GM21825 (cell line): ENCODE data around the gene APBA3.

Experiments
- ATAC-seq: cut with Tn5 transposase; IDR thresholded peaks from one replicate; pipeline ENCODE4 v1.9.1; 2021; ENCODE audit warnings: mild to moderate bottlenecking, moderate library complexity; ENCODE audit not compliant: unreplicated experiment

Gene APBA3

GRCh38 chr19:3761382-3762129 lies at the start of gene APBA3:
TSS of gene APBA3 (minus strand) at chr19:3761692. CDS start at chr19:3760264, 1,428 bp downstream.
- ATAC-seq: peak; percentile 55

GRCh38 chr19:3810708-3811355 lies 49.3 kb upstream of the APBA3 start:
- no peak for ATAC-seq

GRCh38 chr19:3809881-3810707 lies 48.6 kb upstream of the APBA3 start:
- ATAC-seq: no peak

- ATAC-seq: no peak
These were observed 47.1 kb upstream of the APBA3 start for GRCh38 chr19:3808420-3809143.

- no peak for ATAC-seq
These were observed 46.3 kb upstream of the APBA3 start for GRCh38 chr19:3807574-3808354.

- no peak for ATAC-seq
These were observed 45.6 kb upstream of the APBA3 start for GRCh38 chr19:3807131-3807480.

GRCh38 chr19:3805859-3806258 lies 44.4 kb upstream of the APBA3 start:
- no peak for ATAC-seq

- no peak for ATAC-seq
These were observed 42.9 kb upstream of the APBA3 start for GRCh38 chr19:3804429-3804828.

GRCh38 chr19:3803986-3804385 lies 42.5 kb upstream of the APBA3 start:
- no peak for ATAC-seq

GRCh38 chr19:3803114-3803888 lies 41.8 kb upstream of the APBA3 start:
- ATAC-seq: no peak

GRCh38 chr19:3801412-3802096 lies 40.1 kb upstream of the APBA3 start:
- no peak for ATAC-seq

GRCh38 chr19:3800996-3801395 lies 39.5 kb upstream of the APBA3 start:
- no peak for ATAC-seq

GRCh38 chr19:3798137-3798536 lies 36.6 kb upstream of the APBA3 start:
- no peak for ATAC-seq

- no peak for ATAC-seq
These were observed 34.9 kb upstream of the APBA3 start for GRCh38 chr19:3796358-3796757.

- ATAC-seq: no peak
These were observed 32.3 kb upstream of the APBA3 start for GRCh38 chr19:3793799-3794198.

GRCh38 chr19:3792114-3792513 lies 30.6 kb upstream of the APBA3 start:
- ATAC-seq: no peak

GRCh38 chr19:3790941-3791340 lies 29.4 kb upstream of the APBA3 start:
- no peak for ATAC-seq

- ATAC-seq: no peak
These were observed 28.8 kb upstream of the APBA3 start for GRCh38 chr19:3790209-3790734.
